Adipose tissue (tissue), 3 donors: ENCODE results near the gene CCDC191. TPM values are rescaled to one million over a fixed set of nuclear protein-coding genes. Genes with fewer than 3 reads are reported as not detected.

Source experiments
- H3K27ac ChIP-seq: one replicate; pipeline ENCODE4 v1.5.1; 2013; ENCODE audit warnings: low read depth, low read length
- WGBS, 3 donors: extraction: QIAGEN DNeasy Blood & Tissue Kit; methylation state at CpG; one replicate each; pipeline ENCODE4 v1.1.7; 2013; 5-methylcytosine and 5-hydroxymethylcytosine counted together
- polyA plus RNA-seq, 3 donors: library from polyadenylated mRNA; stranded (reverse); fragments of 200-250 nt; gene quantifications; one replicate each; pipeline ENCODE4 v1.2.3, GENCODE V29; 2013
- donor health status: healthy with polysubstance abuse.
- donor health status: Bipolar disorder and iron deficiency.
- donor health status: healthy.

Gene CCDC191
- polyA plus RNA-seq: 1 to 10 TPM in 2 of 3 donors, under 1 TPM in 1; 0.74 to 2.1 (median 1.2) TPM

- WGBS, 3 donors: 0% methylated on average over 49 of the region's 49 CpGs
- H3K27ac ChIP-seq: no peak within 1 kb of the TSS
Observed at GRCh38 chr3:114056130-114057010, at the start of gene CCDC191, which contains the start of gene QTRT2. TSS of gene CCDC191 (minus strand) at chr3:114056526. CDS start at chr3:114056466, 60 bp downstream. TSS of gene QTRT2 (plus strand) at chr3:114056737. CDS start at chr3:114065258, 8,521 bp downstream.

GRCh38 chr3:114104414-114104813 lies 48.1 kb upstream of the CCDC191 start:
- 86 to 94% (median 90%) methylated on average over 3 of the region's 3 CpGs for WGBS, 3 donors

DNA sequence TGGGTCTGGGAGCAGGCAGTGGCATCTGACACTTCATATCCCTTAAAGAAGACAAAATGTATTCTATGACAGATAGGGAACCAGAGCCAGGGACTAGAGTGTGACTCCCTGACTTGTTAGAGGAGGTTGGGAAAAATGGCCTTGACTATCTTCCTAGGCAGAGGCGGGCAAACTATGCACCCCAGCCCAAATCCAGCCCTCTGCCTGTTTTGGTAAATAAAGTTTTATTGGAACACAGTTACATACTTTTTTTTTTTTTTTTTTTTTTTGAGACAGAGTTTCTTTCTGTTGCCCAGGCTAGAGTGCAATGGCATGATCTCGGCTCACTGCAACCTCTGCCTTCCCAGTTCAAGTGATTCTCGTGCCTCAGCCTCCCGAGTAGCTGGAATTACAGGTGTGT lies 47.5 kb upstream of the CCDC191 start:
- 87 to 94% (median 89%) methylated on average over 4 of the region's 4 CpGs for WGBS, 3 donors
- H3K27ac ChIP-seq: no peak overlapping the region

More at GRCh38 chr3:114104414-114104813, 48.1 kb upstream of the CCDC191 start:
- no peak overlapping the region for H3K27ac ChIP-seq

GRCh38 chr3:114103181-114103580 lies 46.9 kb upstream of the CCDC191 start:
- no peak overlapping the region for H3K27ac ChIP-seq
- 90 to 96% (median 94%) methylated on average over 27 of the region's 27 CpGs for WGBS, 3 donors

DNA sequence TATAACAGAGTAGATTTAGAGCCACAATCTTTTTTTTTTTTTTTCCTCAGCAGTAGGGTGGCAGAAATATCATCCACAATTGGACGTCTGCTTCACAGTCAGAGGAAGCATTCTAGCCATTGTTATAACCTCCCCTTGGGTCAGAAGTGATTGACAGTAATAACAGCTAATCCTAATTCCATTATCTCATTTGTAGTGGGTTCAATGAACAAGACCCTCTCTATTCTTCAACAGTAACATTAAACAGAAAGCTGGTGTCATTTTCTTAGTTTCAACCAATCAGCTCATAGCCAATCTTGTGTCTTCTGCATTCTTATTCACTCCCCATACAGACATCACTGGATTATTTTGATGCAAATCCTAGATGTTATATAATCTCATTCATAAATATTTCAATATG lies 44.8 kb upstream of the CCDC191 start:
- no peak overlapping the region for H3K27ac ChIP-seq
- 44 to 67% (median 50%) methylated on average over 1 of the region's 1 CpG for WGBS, 3 donors

GRCh38 chr3:114095796-114096195 lies 39.5 kb upstream of the CCDC191 start:
- H3K27ac ChIP-seq: no peak overlapping the region
- 70 to 76% (median 75%) methylated on average over 3 of the region's 3 CpGs for WGBS, 3 donors

GRCh38 chr3:114093596-114093995 lies 37.3 kb upstream of the CCDC191 start:
- no peak overlapping the region for H3K27ac ChIP-seq
- WGBS, 3 donors: 48 to 52% (median 48%) methylated on average over 2 of the region's 2 CpGs

GRCh38 chr3:114093016-114093380 lies 36.7 kb upstream of the CCDC191 start:
- WGBS, 3 donors: 24 to 30% (median 27%) methylated on average over 3 of the region's 3 CpGs
- no peak overlapping the region for H3K27ac ChIP-seq

GRCh38 chr3:114092151-114093015 lies 36.1 kb upstream of the CCDC191 start:
- WGBS, 3 donors: 24 to 46% (median 33%) methylated on average over 13 of the region's 13 CpGs
- no peak overlapping the region for H3K27ac ChIP-seq

DNA sequence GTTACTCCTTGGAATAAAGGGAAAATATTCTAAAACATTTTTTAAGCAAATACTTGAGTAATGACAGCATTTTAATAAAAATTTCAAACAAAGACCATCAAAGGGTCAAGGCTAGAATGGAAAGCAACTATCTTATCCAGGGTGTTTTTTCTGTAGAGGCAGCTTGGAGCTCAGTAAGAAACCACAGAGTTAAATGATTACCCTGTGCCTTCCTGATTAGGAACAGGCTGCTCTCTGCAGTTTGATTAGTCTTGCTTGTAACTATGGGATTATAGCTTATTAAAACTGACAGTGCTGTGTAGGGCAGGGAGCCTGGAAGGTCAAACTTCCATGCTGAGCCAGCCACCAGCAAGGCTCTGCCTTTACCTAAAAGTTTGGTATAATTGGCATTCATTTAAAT lies 33.3 kb upstream of the CCDC191 start:
- H3K27ac ChIP-seq: no peak overlapping the region

DNA sequence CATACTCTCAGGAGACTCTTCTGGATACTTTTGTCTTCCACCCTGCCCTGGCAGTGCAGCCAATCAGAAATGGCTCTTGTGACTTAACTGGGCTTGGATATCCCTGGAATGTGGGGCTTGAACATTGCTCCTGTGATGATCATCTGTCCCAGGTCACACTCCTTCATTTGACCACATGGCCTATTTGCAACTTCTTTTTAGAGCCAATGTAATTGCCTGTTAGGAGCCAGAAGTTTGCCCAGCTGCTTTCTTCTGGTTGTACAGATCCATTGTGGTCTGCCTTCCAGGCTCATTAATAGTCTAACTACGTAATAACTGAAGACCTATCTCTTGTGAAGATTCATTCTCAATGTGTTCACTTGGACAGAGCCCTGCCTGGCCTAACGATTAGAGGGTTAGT lies 30.0 kb upstream of the CCDC191 start:
- WGBS, 3 donors: 90 to 98% (median 93%) methylated on average over 2 of the region's 2 CpGs
- no peak overlapping the region for H3K27ac ChIP-seq

DNA sequence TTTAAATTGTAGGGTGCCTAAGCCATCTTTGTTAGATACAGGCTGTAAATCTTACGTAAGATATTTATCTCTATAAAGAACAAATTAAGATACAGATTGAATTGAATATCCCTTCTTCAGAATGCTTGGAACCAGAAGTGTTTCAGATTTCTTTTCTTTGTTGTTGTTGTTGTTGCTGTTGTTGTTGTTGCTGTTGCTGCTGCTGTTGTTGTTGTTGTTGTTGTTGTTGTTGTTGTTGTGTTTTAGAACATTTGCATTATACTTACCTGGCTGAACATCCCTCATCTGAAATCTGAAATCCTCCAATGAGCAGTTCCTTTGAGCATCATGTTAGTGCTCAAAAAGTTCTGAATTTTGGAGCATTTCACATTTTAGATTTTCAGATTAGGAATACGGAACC lies 26.8 kb upstream of the CCDC191 start:
- WGBS, 3 donors: 94 to 100% (median 99%) methylated on average over 2 of the region's 2 CpGs
- no peak overlapping the region for H3K27ac ChIP-seq

GRCh38 chr3:114081037-114081436 lies 24.7 kb upstream of the CCDC191 start:
- H3K27ac ChIP-seq: no peak overlapping the region

DNA sequence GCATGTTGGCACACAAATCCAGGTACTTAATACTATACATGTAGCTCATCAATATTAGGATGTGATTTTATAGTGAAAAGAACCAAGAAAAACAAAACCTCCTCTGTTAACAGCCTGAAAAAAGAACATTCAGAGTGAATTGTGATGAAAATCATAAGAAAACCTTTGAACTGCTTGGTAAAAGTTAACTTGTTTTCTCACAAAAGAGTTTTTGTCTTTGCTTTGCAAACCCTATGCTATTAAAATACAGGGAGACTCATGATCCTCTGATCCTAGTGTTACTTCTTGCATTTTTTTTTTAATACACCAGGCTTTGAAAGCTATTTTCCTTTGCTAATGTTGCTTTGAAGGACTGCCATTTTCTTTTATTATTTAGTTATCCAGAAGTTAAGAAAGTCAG lies 23.9 kb upstream of the CCDC191 start:
- H3K27ac ChIP-seq: no peak overlapping the region

DNA sequence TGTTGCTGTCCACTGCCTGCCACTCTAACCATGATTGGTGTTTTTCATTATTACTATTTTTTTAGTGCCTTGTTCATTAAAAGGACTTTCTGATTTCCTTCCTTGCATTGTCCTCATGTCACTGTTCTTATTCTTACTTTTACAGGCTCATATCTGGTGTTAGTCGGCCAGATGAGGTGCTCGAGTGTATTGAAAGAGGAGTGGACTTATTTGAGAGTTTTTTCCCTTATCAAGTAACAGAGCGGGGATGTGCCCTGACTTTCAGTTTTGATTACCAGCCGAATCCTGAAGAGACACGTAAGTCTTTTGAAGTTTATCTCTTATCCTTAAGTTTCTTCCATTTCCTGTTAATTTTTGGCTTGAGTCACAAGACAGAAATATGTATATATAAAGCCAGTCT lies 23.4 kb upstream of the CCDC191 start:
- H3K27ac ChIP-seq: no peak overlapping the region
- 59 to 69% (median 65%) methylated on average over 5 of the region's 5 CpGs for WGBS, 3 donors

DNA sequence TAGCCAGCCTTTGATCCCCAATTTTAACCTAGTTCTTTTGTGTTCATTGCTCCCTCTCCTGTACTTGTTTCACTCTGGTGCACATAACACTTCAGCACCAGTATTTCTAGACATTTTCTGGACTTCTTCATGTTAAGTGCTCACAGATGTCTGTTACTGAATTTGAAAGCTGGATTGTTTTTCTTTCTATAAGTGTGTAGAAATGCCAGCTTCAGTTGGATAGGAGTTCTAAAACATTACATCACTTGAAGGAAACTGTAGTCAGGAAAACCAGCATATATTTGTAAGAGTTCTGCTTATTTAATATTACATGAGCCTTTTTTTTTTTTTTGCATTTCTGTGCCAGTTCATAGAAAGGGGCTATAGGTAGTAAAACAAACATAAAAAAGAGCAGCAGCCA lies 21.8 kb upstream of the CCDC191 start:
- no peak overlapping the region for H3K27ac ChIP-seq

DNA sequence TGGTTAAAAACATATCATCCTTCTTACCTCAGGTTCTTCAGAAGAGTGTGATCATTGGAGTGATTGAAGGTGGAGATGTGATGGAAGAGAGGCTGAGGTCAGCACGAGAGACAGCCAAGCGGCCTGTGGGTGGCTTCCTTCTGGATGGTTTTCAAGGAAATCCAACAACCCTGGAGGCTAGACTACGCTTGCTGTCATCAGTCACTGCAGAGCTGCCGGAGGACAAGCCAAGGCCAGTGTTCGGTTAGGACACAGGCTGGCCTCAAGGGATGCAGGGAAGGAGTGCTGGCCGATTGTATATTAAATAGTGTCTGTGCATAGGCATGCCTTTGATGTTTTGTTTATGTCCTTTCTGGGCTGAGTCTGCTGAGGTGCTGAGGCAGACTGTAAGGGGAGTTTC lies 20.4 kb upstream of the CCDC191 start:
- H3K27ac ChIP-seq: no peak overlapping the region
- 76 to 88% (median 78%) methylated on average over 6 of the region's 6 CpGs for WGBS, 3 donors

DNA sequence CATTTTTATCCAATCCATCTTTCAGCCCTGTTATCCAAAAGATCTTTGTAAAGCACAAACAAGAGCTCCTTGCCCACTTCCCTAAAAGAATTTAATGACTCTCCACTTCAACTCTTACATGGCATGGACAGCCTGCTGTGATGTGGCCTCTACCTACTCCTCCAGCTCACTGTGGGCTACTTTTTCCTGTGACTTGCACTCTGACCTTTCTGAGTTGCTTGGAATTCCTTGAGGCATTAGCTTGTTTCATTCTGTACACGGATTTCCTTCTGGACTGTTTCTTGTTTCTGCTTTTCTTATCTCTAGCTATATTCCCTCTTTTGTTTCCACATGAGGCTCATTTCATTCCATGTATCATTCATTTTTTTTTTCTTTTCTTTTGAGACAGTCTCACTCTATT lies 15.5 kb upstream of the CCDC191 start:
- WGBS, 3 donors: 54 to 71% (median 63%) methylated on average over 1 of the region's 1 CpG
- no peak overlapping the region for H3K27ac ChIP-seq

DNA sequence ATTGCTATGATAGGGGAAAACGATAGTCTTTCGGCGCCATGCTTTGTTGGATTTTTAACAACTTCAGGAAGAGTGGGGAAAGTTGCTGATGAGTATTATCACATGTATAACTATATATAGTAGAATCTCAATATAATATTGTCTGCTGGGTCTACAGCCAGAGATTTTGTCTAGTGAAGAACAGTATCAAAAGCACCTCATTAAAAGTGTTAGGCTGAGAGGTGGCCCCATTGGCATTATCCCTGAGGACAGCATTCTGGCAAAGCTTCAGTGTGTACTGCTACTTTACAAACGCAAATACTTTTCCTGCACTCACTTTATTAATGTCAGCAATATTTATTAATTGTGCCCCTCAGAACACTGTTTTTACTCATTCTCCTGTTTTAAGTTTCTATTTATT lies 12.0 kb upstream of the CCDC191 start:
- WGBS, 3 donors: 98 to 100% (median 99%) methylated on average over 4 of the region's 4 CpGs
- no peak overlapping the region for H3K27ac ChIP-seq

DNA sequence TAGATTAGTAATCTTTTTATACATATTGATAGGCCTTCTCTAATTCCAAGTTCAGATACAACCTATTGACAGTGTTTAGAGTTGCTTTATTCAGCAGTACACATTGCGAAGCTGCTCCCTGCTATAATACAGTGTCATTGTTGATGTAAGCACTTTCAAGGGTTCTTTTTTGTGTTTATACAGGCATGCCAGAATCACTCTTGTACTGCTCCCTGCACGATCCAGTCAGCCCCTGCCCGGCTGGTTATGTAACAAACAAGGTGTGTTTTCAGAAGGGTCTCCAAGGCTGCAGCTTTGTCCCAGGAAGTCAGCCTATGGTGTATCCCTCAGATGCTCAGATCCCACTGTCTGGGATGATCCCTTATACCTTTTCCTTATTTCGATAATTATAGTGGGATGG lies 11.5 kb upstream of the CCDC191 start:
- 93 to 97% (median 95%) methylated on average over 4 of the region's 4 CpGs for WGBS, 3 donors

More for the DNA sequence above, 11.5 kb upstream of the CCDC191 start:
- no peak overlapping the region for H3K27ac ChIP-seq
